Stimulated activated CD8-positive, alpha-beta memory T cell treated with anti-CD3 and anti-CD28 coated beads, Interleukin-15, amount 100 ng/mL, for 1 hour (primary cell): Measurements from ENCODE around the gene IQSEC1.

Source experiments
- DNase-seq: peaks from one replicate; pipeline ENCODE4 v3.0.0-alpha.2; 2020; ENCODE audit warnings: low read depth

The IQSEC1 gene

GRCh38 chr3:12907296-12907695, 165.9 kb downstream of the IQSEC1 start:
- DNase-seq, result no peak

GRCh38 chr3:12906916-12907290, 166.3 kb downstream of the IQSEC1 start:
- no peak for DNase-seq

- no peak for DNase-seq
Observed at GRCh38 chr3:12906141-12906915, 166.9 kb downstream of the IQSEC1 start.

- no peak for DNase-seq
Observed at GRCh38 chr3:12905316-12906071, 167.7 kb downstream of the IQSEC1 start.

- no peak for DNase-seq
Observed at GRCh38 chr3:12904951-12905315, 168.3 kb downstream of the IQSEC1 start.

GRCh38 chr3:12903881-12904280, 169.3 kb downstream of the IQSEC1 start:
- no peak for DNase-seq

- no peak for DNase-seq
Observed at GRCh38 chr3:12903000-12903800, 170.0 kb downstream of the IQSEC1 start.

- no peak for DNase-seq
Observed at GRCh38 chr3:12902181-12902999, 170.8 kb downstream of the IQSEC1 start.

- DNase-seq, result no peak
Observed at GRCh38 chr3:12901623-12902045, 171.6 kb downstream of the IQSEC1 start.

- DNase-seq, result no peak
Observed at GRCh38 chr3:12900885-12901411, 172.3 kb downstream of the IQSEC1 start.

- no peak for DNase-seq
Observed at GRCh38 chr3:12898965-12899755, 174.1 kb downstream of the IQSEC1 start.

GRCh38 chr3:12898290-12898964, 174.8 kb downstream of the IQSEC1 start:
- no peak for DNase-seq

GRCh38 chr3:12897381-12898289, 175.6 kb downstream of the IQSEC1 start:
- no peak for DNase-seq

GRCh38 chr3:12896063-12896985, 176.9 kb downstream of the IQSEC1 start:
- no peak for DNase-seq

GRCh38 chr3:12895391-12896062, 177.7 kb downstream of the IQSEC1 start:
- no peak for DNase-seq

- no peak for DNase-seq
Observed at GRCh38 chr3:12894629-12895028, 178.6 kb downstream of the IQSEC1 start.

- DNase-seq, result no peak
Observed at GRCh38 chr3:12893852-12894251, 179.4 kb downstream of the IQSEC1 start.
